Brain pericyte (primary cell): Measurements from ENCODE around the gene OR10A4.
"Not testable (repeated sequence)": the region's sequence is repeated elsewhere in the genome, so short reads cannot be mapped to it uniquely, and the experiment has no call there.

ENCODE experiments used
- DNase-seq: peaks from one replicate; pipeline ENCODE4 v3.0.0-alpha.2; 2012; ENCODE audit warnings: low read depth, low spot score

Gene OR10A4

GRCh38 chr11:6898911-6899310 lies 22.5 kb downstream of the OR10A4 start:
- no peak for DNase-seq

GRCh38 chr11:6900327-6900999 lies 24.0 kb downstream of the OR10A4 start:
- DNase-seq = no peak

- not testable (repeated sequence) for DNase-seq
Measured at GRCh38 chr11:6904804-6905203, 28.4 kb downstream of the OR10A4 start.

- no peak for DNase-seq
Measured at GRCh38 chr11:6911378-6911777, 35.0 kb downstream of the OR10A4 start.

- DNase-seq = no peak
Measured at GRCh38 chr11:6911948-6912347, 35.5 kb downstream of the OR10A4 start.

- DNase-seq = no peak
Measured at GRCh38 chr11:6919698-6920097, 43.3 kb downstream of the OR10A4 start.

- no peak for DNase-seq
Measured at GRCh38 chr11:6920702-6921101, 44.3 kb downstream of the OR10A4 start, which contains the start of gene OR2D3. Gene OR2D3 (plus strand): TSS chr11:6921002. CDS start chr11:6921002, 0 bp downstream.

GRCh38 chr11:6925007-6925577 lies 48.7 kb downstream of the OR10A4 start:
- DNase-seq = no peak

- DNase-seq = no peak
Measured at GRCh38 chr11:6925636-6926207, 49.3 kb downstream of the OR10A4 start.

GRCh38 chr11:6926208-6927029 lies 50.0 kb downstream of the OR10A4 start, which contains the start of gene ZNF215:
Gene ZNF215 (plus strand): TSS chr11:6926426. CDS start chr11:6932273, 5,847 bp downstream.
- peak; percentile 10 for DNase-seq

- DNase-seq = no peak
Measured at GRCh38 chr11:6927030-6927617, 50.7 kb downstream of the OR10A4 start.
